ENCODE data around the gene LRRC15.

- TF ChIP-seq, protein P1, sequence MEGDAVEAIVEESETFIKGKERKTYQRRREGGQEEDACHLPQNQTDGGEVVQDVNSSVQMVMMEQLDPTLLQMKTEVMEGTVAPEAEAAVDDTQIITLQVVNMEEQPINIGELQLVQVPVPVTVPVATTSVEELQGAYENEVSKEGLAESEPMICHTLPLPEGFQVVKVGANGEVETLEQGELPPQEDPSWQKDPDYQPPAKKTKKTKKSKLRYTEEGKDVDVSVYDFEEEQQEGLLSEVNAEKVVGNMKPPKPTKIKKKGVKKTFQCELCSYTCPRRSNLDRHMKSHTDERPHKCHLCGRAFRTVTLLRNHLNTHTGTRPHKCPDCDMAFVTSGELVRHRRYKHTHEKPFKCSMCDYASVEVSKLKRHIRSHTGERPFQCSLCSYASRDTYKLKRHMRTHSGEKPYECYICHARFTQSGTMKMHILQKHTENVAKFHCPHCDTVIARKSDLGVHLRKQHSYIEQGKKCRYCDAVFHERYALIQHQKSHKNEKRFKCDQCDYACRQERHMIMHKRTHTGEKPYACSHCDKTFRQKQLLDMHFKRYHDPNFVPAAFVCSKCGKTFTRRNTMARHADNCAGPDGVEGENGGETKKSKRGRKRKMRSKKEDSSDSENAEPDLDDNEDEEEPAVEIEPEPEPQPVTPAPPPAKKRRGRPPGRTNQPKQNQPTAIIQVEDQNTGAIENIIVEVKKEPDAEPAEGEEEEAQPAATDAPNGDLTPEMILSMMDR (IDR thresholded peaks at IDR 0.05), result no peak
- TF ChIP-seq POLR2AphosphoS2 (conservative IDR thresholded peaks at IDR 0.05; ENCODE audit: low read length) (no peak), REST (IDR thresholded peaks at IDR 0.05) (no peak), CHD2 (IDR thresholded peaks at IDR 0.05; ENCODE audit: low read length, partially characterized antibody) (no peak)
- TF ChIP-seq, protein P2, sequence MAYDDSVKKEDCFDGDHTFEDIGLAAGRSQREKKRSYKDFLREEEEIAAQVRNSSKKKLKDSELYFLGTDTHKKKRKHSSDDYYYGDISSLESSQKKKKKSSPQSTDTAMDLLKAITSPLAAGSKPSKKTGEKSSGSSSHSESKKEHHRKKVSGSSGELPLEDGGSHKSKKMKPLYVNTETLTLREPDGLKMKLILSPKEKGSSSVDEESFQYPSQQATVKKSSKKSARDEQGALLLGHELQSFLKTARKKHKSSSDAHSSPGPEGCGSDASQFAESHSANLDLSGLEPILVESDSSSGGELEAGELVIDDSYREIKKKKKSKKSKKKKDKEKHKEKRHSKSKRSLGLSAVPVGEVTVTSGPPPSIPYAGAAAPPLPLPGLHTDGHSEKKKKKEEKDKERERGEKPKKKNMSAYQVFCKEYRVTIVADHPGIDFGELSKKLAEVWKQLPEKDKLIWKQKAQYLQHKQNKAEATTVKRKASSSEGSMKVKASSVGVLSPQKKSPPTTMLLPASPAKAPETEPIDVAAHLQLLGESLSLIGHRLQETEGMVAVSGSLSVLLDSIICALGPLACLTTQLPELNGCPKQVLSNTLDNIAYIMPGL (CRISPR knock-in tag; IDR thresholded peaks at IDR 0.05; ENCODE audit: borderline replicate concordance), result no peak
Observed at GRCh38 chr3:194329583-194329965, 40.0 kb downstream of the LRRC15 start.
